ENCODE results near the gene EHBP1L1.
"Not testable (repeated sequence)": the region's sequence is repeated elsewhere in the genome, so short reads cannot be mapped to it uniquely, and the experiment has no call there.

The EHBP1L1 gene

GRCh38 chr11:65619281-65619928, 43.6 kb downstream of the EHBP1L1 start:
- DNase-seq: no peak

DNA sequence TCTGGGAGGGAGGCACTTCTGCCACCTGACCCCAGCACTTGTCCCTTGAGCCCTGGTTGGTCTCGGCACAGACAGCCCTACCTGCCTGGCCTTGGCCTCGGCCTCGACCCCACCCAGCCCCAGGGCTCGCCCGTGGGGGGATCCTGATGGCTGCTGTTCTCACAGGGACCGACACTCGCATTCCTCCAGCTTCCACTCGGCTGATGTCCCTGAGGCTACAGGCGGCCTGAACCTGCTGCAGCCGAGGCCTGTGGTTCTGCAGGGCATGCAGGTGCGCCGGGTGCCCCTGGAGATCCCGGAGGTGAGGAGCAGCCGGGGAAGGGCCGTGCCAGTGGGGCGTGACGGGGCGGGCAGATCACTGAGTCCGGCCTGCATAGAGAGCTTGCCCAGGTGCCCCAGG, 44.8 kb downstream of the EHBP1L1 start:
- no peak for DNase-seq

DNA sequence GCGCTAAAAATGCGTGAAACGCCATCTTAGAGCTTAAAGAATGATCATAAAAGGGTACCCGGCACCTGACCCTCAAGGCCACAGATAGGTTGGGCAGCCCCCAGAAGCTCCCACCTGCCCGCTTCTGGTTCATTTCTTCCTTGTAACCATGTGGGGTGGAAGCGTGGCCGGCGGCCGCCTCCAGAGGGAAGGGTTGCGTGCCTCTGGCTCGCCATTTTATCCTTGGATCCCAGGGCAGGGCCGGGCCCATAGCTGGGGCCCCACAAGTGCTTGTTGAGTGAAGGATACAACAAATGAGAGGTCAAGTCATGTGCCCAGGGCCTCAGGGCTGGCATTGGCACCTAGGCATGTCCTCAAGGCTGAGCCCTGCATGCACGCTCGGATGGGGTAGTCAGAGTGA, 45.6 kb downstream of the EHBP1L1 start:
- DNase-seq: no peak

DNA sequence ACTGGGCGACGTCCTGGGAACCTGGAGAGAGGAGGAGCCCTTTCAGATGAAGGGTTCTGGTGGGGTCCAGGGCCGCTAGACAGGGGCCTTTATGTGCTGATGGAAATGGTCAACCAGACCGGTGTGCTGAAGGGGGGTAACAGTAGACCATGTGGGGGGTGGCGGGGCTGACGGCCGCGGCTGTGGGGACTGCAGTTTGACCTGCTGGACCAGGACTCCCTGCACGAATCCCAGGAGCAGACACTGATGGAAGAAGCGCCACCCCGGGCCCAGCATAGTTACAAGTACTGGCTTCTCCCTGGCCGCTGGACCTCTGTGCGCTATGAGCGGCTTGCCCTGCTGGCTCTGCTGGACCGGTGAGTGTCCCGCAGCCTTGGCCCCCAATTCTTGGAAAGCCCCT, 46.2 kb downstream of the EHBP1L1 start:
- no peak for DNase-seq

GRCh38 chr11:65623177-65623576, 47.3 kb downstream of the EHBP1L1 start:
- no peak for DNase-seq

GRCh38 chr11:65623852-65624616, 48.2 kb downstream of the EHBP1L1 start:
- no peak for DNase-seq

DNA sequence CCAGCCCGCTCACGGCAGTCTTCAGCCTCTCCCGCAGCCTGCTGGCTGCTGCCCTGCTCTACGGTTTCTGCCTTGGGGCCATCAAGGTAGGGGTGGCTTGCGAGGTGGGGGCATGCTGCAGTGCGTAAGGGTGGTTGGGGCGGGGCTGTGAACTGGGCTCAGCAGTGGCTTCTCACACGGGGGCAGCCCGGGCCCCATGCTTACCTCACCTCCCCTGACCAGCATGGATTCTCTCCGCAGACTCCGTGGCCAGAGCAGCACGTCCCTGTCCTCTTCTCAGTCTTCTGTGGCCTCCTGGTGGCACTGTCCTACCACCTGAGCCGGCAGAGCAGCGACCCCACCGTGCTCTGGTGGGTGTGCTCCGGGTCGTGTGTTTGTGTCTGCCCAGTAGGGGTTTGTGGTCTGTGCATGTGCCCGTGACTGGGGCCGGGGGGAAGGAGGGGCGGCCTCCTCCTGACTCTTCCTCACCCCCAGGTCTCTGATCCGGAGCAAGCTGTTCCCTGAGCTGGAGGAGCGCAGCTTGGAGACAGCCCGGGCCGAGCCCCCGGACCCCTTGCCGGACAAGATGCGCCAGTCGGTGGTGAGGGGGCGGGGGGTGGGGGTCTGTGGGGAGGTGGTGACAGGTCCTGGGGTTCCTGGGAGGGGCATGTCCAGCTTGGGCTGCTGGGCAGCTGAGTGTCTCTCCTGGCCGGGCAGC, 49.2 kb downstream of the EHBP1L1 start:
- no peak for DNase-seq

DNA sequence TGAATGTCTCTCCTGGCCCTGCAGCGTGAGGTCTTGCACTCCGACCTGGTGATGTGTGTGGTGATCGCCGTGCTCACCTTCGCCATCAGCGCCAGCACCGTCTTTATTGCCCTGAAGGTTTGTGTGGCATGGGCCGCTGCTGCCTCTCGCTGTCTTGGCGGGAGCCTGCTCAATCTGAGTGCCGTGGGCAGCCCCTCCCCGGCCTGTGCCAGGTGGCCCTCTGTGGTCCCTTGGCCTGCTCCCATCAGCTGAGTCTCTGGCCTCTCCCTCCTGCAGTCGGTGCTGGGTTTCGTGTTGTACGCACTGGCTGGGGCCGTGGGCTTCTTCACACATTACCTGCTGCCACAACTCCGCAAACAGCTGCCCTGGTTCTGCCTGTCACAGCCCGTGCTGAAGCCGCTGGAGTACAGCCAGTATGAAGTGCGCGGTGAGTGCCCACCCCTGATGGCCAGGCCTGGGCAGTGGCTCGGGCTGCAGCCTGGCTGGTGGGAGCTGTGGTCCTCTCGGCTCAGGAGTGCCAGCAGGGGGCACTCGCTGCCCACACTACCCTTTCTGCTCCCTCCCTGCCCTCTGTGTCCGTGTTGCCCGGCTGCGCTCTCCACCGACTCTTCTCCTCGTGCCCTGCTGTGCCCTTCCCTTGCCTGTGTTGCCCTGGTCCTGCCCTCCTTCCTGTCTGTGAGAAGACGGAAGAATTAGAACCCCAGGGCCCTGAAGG, 49.9 kb downstream of the EHBP1L1 start:
- DNase-seq: peak; percentile 36

- no peak for DNase-seq
Measured at GRCh38 chr11:65627202-65627601, 51.3 kb downstream of the EHBP1L1 start.

DNA sequence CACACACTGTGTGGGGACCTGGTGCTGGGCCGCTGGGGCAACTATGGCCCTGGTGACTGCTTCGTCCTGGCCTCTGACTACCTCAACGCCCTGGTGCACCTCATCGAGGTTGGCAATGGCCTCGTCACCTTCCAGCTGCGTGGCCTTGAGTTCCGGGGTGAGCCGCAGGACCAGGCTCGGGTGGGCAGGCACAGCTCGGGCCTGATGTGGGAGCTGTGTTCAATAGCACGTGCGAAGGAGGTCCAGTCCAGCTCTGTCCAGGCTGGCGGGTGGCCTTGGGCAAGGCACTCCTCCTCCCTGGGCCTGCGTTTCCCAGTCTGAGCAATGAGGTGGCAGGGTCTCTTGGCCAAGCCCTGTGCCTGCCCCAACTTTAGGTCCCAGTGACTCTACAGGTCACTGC, 53.7 kb downstream of the EHBP1L1 start:
- DNase-seq: no peak

DNA sequence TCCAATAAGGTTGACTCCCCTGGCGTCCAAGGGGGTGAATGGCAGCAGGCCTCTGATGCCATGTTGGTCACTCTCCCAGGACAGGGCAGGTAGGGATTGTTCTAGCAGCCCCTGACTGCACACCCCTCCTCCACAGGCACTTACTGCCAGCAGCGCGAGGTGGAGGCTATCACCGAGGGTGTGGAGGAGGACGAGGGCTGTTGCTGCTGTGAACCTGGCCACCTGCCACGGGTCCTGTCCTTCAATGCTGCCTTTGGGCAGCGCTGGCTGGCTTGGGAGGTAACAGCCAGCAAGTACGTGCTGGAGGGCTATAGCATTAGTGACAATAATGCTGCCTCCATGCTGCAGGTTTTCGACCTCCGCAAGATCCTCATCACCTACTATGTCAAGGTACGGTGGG, 54.4 kb downstream of the EHBP1L1 start:
- DNase-seq: no peak

GRCh38 chr11:65633390-65634108, 57.7 kb downstream of the EHBP1L1 start:
- DNase-seq: no peak

GRCh38 chr11:65634109-65634436, 58.2 kb downstream of the EHBP1L1 start:
- no peak for DNase-seq

DNA sequence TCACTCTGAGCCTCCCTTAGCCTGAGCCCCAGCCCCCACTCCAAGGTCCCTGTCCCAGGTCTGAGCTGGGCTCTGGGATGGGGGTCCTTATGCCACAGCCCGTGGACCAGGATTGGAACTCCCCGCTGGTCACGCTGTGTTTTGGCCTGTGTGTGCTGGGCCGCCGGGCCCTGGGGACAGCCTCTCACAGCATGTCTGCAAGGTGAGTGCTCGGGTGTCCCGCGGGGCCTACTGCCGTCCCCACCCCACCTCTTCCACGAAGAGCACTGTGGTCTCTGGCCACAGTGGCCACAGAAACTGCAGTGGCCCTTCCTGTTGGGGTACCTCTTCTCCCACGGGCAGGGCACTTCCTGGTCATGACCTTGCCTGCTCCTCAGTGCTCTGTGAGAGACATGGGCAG, 58.6 kb downstream of the EHBP1L1 start:
- no peak for DNase-seq

- DNase-seq: no peak
Measured at GRCh38 chr11:65634905-65635731, 59.3 kb downstream of the EHBP1L1 start.

DNA sequence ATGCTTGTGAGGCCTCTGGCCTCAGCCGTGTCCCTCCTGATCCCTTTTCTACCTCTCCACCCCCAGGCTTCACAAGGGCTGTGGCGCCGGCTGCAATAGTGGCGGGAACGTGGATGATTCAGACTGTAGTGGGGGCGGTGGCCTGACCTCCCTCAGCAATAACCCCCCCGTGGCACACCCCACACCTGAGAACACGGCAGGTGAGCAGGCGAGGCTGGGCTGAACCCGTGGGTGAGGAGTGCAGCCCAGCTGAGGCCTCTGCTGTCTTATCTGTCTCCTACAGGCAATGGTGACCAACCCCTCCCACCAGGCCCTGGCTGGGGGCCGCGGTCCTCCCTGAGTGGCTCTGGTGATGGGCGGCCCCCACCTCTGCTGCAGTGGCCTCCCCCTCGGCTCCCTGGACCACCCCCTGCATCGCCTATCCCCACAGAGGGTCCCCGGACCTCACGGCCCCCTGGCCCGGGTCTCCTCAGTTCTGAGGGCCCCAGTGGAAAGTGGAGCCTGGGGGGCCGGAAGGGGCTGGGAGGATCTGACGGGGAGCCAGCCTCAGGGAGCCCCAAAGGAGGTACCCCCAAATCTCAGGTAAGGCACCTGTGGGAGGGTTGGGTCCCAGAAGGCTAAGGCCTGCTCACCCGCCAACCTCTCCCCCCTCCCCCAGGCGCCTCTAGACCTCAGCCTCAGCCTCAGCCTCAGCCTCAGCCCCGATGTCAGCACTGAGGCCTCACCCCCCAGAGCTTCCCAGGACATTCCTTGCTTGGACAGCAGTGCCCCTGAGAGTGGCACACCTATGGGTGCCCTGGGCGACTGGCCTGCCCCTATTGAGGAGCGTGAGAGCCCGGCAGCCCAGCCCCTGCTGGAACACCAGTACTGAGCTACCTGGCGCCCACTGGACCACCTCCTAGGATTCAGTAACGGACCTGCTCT, 60.5 kb downstream of the EHBP1L1 start:
- DNase-seq: no peak

DNA sequence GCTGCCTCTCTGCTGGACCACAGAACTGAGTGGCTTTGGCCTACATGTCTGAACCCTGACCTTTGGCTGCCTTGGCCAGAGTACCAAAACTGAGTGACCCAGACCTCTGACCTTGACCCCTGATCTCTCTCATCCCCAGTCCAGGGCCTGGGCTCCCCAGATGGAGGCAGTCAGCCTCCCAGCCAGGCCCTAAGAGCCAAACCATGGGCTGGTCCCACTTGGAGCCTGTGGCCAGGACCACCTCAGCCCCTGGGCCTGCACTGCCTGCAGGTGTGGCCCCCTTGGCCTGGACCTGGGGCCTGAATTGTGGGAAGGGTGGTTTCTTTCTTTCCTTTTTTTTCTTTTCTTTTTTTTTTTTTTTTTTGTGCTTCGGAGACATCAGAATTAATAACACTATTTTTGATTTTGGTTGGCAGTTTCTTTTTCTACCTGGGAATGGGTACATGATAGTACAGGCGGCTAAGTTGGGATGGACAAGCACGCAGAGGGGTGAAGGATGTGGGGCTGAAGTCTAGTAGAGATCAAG, 61.2 kb downstream of the EHBP1L1 start:
- DNase-seq: no peak

DNA sequence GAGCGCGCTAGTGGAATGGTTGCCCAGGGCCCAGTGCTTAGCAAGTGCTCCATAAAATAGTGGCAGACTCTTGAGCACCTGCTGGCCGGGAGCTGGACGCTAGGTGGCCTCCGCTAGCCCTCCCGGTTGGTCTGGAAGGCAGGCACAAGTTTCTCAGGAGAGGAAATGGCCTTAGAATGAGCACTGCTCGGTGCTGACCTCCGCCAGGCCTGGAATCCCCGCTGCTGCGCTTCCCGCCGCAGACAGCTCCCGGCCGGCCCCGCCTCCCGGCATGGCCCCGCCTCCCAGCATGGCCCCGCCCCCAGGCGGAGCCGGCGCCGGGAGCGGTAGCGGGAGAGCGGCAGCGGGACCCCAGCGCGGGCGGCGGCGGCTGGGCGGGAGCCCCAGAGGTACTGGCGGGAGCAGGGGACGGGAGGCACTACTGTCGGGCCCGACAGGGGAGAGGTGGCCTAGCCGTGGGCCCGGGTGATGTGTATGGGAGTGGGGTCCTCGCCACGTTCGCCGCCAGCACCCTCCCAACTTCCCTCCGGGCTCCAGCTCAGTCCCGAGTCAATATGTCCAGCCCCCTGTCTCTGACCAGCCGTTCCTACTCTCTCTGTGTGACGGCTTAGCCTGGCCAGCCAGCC, 62.1 kb downstream of the EHBP1L1 start, which contains the start of gene SIPA1:
TSS of gene SIPA1 (plus strand) at position 308 of the 626 bp plus-strand sequence. CDS start 2,821 bp downstream, outside the sequence.
- DNase-seq: peak; percentile 71

- not testable (repeated sequence) for DNase-seq
Measured at GRCh38 chr11:65639228-65639597, 63.4 kb downstream of the EHBP1L1 start.
